Lung (tissue), 12 donors: Measurements from ENCODE around the gene CDC25B. TPM values are rescaled to one million over a fixed set of nuclear protein-coding genes. Genes with fewer than 3 reads are reported as not detected.

Source experiments
- ATAC-seq: fragments of 200-7000 bp; cut with Tn5 transposase; one replicate; pipeline ENCODE4 v1.9.1; 2020; ENCODE audit warnings: moderate number of reproducible peaks; ENCODE audit not compliant: insufficient read depth, low FRiP score
- DNase-seq, 3 donors: peaks; one replicate each; pipeline ENCODE4 v3.0.0-alpha.2; 2013 to 2017
- H3K27ac ChIP-seq, 2 donors: one replicate each; pipeline ENCODE4 v1.5.1; 2013; ENCODE audit warnings: mild to moderate bottlenecking in 2 of 2, moderate library complexity in 2 of 2, control low read depth in 1 of 2, inconsistent platforms in 1 of 2, low read depth in 1 of 2, low read length in 1 of 2
- H3K27me3 ChIP-seq, 3 donors: one replicate each; pipeline ENCODE4 v1.5.1; 2013; ENCODE audit warnings: low read length in 2 of 3; ENCODE audit not compliant: control insufficient read depth in 3 of 3, insufficient read depth in 3 of 3
- H3K36me3 ChIP-seq, 4 donors: one replicate each; pipeline ENCODE4 v1.5.1; 2013; ENCODE audit warnings: low read length in 4 of 4, mild to moderate bottlenecking in 1 of 4, moderate library complexity in 1 of 4; ENCODE audit not compliant: control insufficient read depth in 4 of 4, insufficient read depth in 4 of 4
- H3K4me1 ChIP-seq, 5 donors: one replicate each; pipeline ENCODE4 v1.5.1; 2013; ENCODE audit warnings: low read length in 5 of 5, mild to moderate bottlenecking in 2 of 5, moderate library complexity in 1 of 5; ENCODE audit not compliant: control insufficient read depth in 5 of 5, insufficient read depth in 5 of 5
- H3K4me3 ChIP-seq: one replicate; pipeline ENCODE4 v1.5.1; 2013; ENCODE audit warnings: mild to moderate bottlenecking, control low read depth, moderate library complexity
- H3K9ac ChIP-seq, 2 donors: one replicate each; pipeline ENCODE4 v1.5.1; 2013; ENCODE audit warnings: low read length in 2 of 2, control low read depth in 1 of 2; ENCODE audit not compliant: insufficient read depth in 1 of 2
- H3K9me3 ChIP-seq, 4 donors: one replicate each; pipeline ENCODE4 v1.5.1; 2013; ENCODE audit warnings: low read length in 3 of 4, mild to moderate bottlenecking in 1 of 4, moderate library complexity in 1 of 4; ENCODE audit not compliant: control insufficient read depth in 4 of 4, insufficient read depth in 3 of 4
- WGBS, 2 donors: extraction: QIAGEN DNeasy Blood & Tissue Kit; methylation state at CpG; one replicate each; pipeline ENCODE4 v1.1.7; 2013; 5-methylcytosine and 5-hydroxymethylcytosine counted together
- polyA plus RNA-seq, 2 donors: library from polyadenylated mRNA; stranded (reverse); fragments of 200-250 nt; gene quantifications; one replicate each; pipeline ENCODE4 v1.2.1, GENCODE V29; 2013
- total RNA-seq, 2 donors: library from RNA; depleted of rRNA in 1 of 2; stranded (reverse); fragments of >200 nt in 1 of 2; gene quantifications; one replicate each; pipeline ENCODE4 v1.2.1, GENCODE V29; 2014 to 2021
- TF ChIP-seq, protein P1 (sequence below): IDR thresholded peaks from 2 replicates; pipeline ENCODE4 v1.5.1; 2012; ENCODE audit warnings: mild to moderate bottlenecking; ENCODE audit errors: control extremely low read depth, extremely low read depth
- donor health status: control.
- donor health status: control.
- donor health status: Bipolar disorder and iron deficiency.
- donor health status: healthy.
- donor health status: DM: yes; HTN: yes; CAD: no.

The CDC25B gene
- total and polyA plus RNA-seq, 4 donors, result 47.9 to 88.5 (median 67.1) TPM

GRCh38 chr20:3813848-3814581 lies 17.9 kb downstream of the CDC25B start:
- TF ChIP-seq, protein P1, sequence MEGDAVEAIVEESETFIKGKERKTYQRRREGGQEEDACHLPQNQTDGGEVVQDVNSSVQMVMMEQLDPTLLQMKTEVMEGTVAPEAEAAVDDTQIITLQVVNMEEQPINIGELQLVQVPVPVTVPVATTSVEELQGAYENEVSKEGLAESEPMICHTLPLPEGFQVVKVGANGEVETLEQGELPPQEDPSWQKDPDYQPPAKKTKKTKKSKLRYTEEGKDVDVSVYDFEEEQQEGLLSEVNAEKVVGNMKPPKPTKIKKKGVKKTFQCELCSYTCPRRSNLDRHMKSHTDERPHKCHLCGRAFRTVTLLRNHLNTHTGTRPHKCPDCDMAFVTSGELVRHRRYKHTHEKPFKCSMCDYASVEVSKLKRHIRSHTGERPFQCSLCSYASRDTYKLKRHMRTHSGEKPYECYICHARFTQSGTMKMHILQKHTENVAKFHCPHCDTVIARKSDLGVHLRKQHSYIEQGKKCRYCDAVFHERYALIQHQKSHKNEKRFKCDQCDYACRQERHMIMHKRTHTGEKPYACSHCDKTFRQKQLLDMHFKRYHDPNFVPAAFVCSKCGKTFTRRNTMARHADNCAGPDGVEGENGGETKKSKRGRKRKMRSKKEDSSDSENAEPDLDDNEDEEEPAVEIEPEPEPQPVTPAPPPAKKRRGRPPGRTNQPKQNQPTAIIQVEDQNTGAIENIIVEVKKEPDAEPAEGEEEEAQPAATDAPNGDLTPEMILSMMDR, result no peak
- Histone ChIP-seq H3K27me3 (no peaks in the 10 kb centered on the region), H3K4me1 (peaks cover 5 to 44% (median 22%) of the 10 kb centered on the region in 5 donors), H3K9me3 (no peaks in the 10 kb centered on the region), H3K36me3 (no peaks in the 10 kb centered on the region), H3K4me3 (no peak overlapping the region), H3K27ac (no peak overlapping the region), H3K9ac (no peak overlapping the region)
- ATAC-seq (no peak), DNase-seq (no peak)
- WGBS, 2 donors, result 89 to 93% methylated on average over 9 to 12 of the region's 12 CpGs

GRCh38 chr20:3814928-3815495 lies 18.9 kb downstream of the CDC25B start:
- Histone ChIP-seq H3K9ac (no peak overlapping the region), H3K4me1 (peaks cover 5 to 47% (median 22%) of the 10 kb centered on the region in 5 donors), H3K4me3 (no peak overlapping the region), H3K9me3 (no peaks in the 10 kb centered on the region), H3K27ac (no peak overlapping the region), H3K27me3 (no peaks in the 10 kb centered on the region), H3K36me3 (no peaks in the 10 kb centered on the region)
- WGBS, 2 donors, result 86 to 88% methylated on average over 7 of the region's 7 CpGs
- TF ChIP-seq, protein P1, result no peak
- no peak for ATAC-seq
- DNase-seq, result no peak

DNA sequence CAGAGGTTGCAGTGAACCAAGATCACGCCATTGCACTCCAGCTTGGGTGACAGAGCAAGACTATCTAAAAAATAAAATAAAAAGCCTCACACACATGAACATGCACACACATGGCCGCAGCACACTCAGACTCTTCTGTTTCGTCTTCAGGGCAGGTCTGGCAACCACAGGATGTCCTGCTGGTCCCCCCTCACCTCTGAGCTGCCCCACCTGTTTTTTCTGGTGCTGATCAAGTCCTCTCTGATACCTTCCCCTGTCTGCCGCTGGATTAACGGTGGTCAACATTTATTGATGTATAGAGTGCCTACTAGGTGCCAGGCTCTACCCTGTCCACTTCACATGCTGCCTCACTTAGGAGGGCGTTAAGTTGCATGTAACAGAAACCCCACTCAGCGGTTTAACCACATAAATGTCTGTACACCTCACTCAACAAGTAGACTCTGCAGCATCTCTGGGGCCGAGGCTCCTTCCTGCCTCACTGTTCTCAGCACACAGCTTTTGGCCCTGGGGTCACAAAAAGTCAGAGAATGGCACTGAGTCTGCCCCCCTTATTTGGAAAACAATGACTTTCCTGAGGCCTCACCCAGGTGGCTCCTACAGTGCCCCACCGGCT lies 19.7 kb downstream of the CDC25B start:
- Histone ChIP-seq H3K9me3 (no peaks in the 10 kb centered on the region), H3K27ac (no peak overlapping the region), H3K9ac (no peak overlapping the region), H3K27me3 (no peaks in the 10 kb centered on the region), H3K36me3 (no peaks in the 10 kb centered on the region), H3K4me1 (peaks cover 5 to 39% (median 19%) of the 10 kb centered on the region in 5 donors), H3K4me3 (no peak overlapping the region)
- whole genome bisulfite sequencing, 2 donors, result 67 to 75% methylated on average over 9 of the region's 9 CpGs
- TF ChIP-seq, protein P1, result no peak
- no peak for ATAC-seq
- no peak for DNase-seq
